HepG2 (cell line): ENCODE measurements around the gene RPP14. TPM values are rescaled to one million over a fixed set of nuclear protein-coding genes. Genes with fewer than 3 reads are reported as not detected.
A peak's percentile ranks its signal among the peaks of the same experiment; 100 is the strongest.

ENCODE experiments used
- CEBPG ChIP-seq: IDR thresholded peaks from 2 replicates; pipeline ENCODE4 v1.6.1; 2016
- CHCHD3 ChIP-seq: sonication (generic); formaldehyde crosslinking; IDR thresholded peaks from 2 replicates; pipeline ENCODE4 v1.8.0; 2022; ENCODE audit warnings: mild to moderate bottlenecking, missing genetic modification reagents, moderate library complexity
- CREM ChIP-seq, 2 experiments: sonication (generic) in 1 of 2; formaldehyde crosslinking in 1 of 2; IDR thresholded peaks; 2 replicates each; pipeline versions ENCODE4 v1.4.0 to v1.6.1; 2016 to 2020; ENCODE audit warnings: antibody characterized with exemption in 1 of 2, mild to moderate bottlenecking in 1 of 2, missing genetic modification reagents in 1 of 2
- ELF4 ChIP-seq: sonication (generic); formaldehyde crosslinking; IDR thresholded peaks from 2 replicates; pipeline ENCODE4 v1.5.0; 2020; ENCODE audit warnings: missing genetic modification reagents, mild to moderate bottlenecking, moderate library complexity, borderline replicate concordance
- FOXO1 ChIP-seq: sonication (generic); formaldehyde crosslinking; IDR thresholded peaks from 2 replicates; pipeline ENCODE4 v1.4.0; 2020; ENCODE audit warnings: missing genetic modification reagents
- JUNB ChIP-seq: sonication (generic); formaldehyde crosslinking; IDR thresholded peaks from 2 replicates; pipeline ENCODE4 v1.8.0; 2022; ENCODE audit warnings: missing genetic modification reagents, mild to moderate bottlenecking, borderline replicate concordance
- MAFG ChIP-seq: sonication (generic); formaldehyde crosslinking; IDR thresholded peaks from 2 replicates; pipeline ENCODE4 v1.5.1; 2020; ENCODE audit warnings: mild to moderate bottlenecking, missing genetic modification reagents
- NCOA5 ChIP-seq: sonication (generic); formaldehyde crosslinking; IDR thresholded peaks from 2 replicates; pipeline ENCODE4 v1.4.0; 2020; ENCODE audit warnings: missing genetic modification reagents
- NFE2L2 ChIP-seq: fragments of 150-350 bp; IDR thresholded peaks from 2 replicates; pipeline ENCODE4 v1.6.1; 2014; ENCODE audit warnings: low read length
- NFYB ChIP-seq: sonication (generic); formaldehyde crosslinking; IDR thresholded peaks from 2 replicates; pipeline ENCODE4 v1.4.0; 2020; ENCODE audit warnings: missing genetic modification reagents
- PCBP2 ChIP-seq: fragments of 200-400 bp; formaldehyde crosslinking; optimal IDR thresholded peaks from 2 replicates; pipeline ENCODE3; 2018; ENCODE audit warnings: low read length, low read depth; ENCODE audit not compliant: poor library complexity, severe bottlenecking
- SRF ChIP-seq: IDR thresholded peaks from 2 replicates; pipeline ENCODE4 v1.6.1; 2011; ENCODE audit warnings: mild to moderate bottlenecking, low read depth, low read length, moderate library complexity
- ZBTB8A ChIP-seq: sonication (generic); formaldehyde crosslinking; IDR thresholded peaks from 2 replicates; pipeline ENCODE4 v1.4.0; 2020; ENCODE audit warnings: mild to moderate bottlenecking, low read depth, missing genetic modification reagents, borderline replicate concordance
- ZNF235 ChIP-seq: sonication (generic); formaldehyde crosslinking; IDR thresholded peaks from 2 replicates; pipeline ENCODE4 v1.8.1; 2023; ENCODE audit warnings: mild to moderate bottlenecking, missing genetic modification reagents, borderline replicate concordance
- ZNF251 ChIP-seq: sonication (generic); formaldehyde crosslinking; IDR thresholded peaks from 2 replicates; pipeline ENCODE4 v1.9.0; 2021; ENCODE audit warnings: mild to moderate bottlenecking, missing genetic modification reagents
- ZNF547 ChIP-seq: sonication (generic); formaldehyde crosslinking; IDR thresholded peaks from 2 replicates; pipeline ENCODE4 v1.5.1; 2020; ENCODE audit warnings: mild to moderate bottlenecking, missing genetic modification reagents
- ZNF768 ChIP-seq: sonication (generic); formaldehyde crosslinking; IDR thresholded peaks from 2 replicates; pipeline ENCODE4 v1.4.0; 2020; ENCODE audit warnings: missing genetic modification reagents
- polyA plus RNA-seq, 8 experiments: library from polyadenylated mRNA; depleted of rRNA in 3 of 8; stranded (reverse) in 7 of 8; unstranded in 1 of 8; fragments of >200 nt; fragmentation: Illumina TruSeq in 4 of 8; extraction: Trizol in 4 of 8; gene quantifications; 2 replicates each; pipeline versions ENCODE4 v1.2.1 to v1.2.3, GENCODE V29; 2011 to 2016; ENCODE audit warnings: low read depth in 4 of 8, missing spikeins in 1 of 8, mixed read lengths in 1 of 8; ENCODE audit not compliant: insufficient read depth in 1 of 8
- total RNA-seq, 5 experiments: library from RNA; depleted of rRNA; stranded (reverse); fragments of >200 nt; fragmentation: Illumina TruSeq; extraction: Trizol; gene quantifications; 2 replicates each; pipeline ENCODE4 v1.2.3, GENCODE V29; 2016; ENCODE audit warnings: low read depth in 1 of 5
- TF ChIP-seq, protein P1 (sequence below): sonication (generic); formaldehyde crosslinking; IDR thresholded peaks from 2 replicates; pipeline ENCODE4 v1.4.0; 2020; ENCODE audit warnings: mild to moderate bottlenecking, missing genetic modification reagents
- TF ChIP-seq, protein P2 (sequence below): sonication (generic); formaldehyde crosslinking; IDR thresholded peaks from 2 replicates; pipeline ENCODE4 v1.5.1; 2020; ENCODE audit warnings: mild to moderate bottlenecking, missing genetic modification reagents, borderline replicate concordance

The RPP14 gene
- total and polyA plus RNA-seq, 2 of the 13 experiments (the other 11 are each of a cell fraction or from before 2014, with no cell fraction given), result 15.4 to 16.2 TPM

DNA sequence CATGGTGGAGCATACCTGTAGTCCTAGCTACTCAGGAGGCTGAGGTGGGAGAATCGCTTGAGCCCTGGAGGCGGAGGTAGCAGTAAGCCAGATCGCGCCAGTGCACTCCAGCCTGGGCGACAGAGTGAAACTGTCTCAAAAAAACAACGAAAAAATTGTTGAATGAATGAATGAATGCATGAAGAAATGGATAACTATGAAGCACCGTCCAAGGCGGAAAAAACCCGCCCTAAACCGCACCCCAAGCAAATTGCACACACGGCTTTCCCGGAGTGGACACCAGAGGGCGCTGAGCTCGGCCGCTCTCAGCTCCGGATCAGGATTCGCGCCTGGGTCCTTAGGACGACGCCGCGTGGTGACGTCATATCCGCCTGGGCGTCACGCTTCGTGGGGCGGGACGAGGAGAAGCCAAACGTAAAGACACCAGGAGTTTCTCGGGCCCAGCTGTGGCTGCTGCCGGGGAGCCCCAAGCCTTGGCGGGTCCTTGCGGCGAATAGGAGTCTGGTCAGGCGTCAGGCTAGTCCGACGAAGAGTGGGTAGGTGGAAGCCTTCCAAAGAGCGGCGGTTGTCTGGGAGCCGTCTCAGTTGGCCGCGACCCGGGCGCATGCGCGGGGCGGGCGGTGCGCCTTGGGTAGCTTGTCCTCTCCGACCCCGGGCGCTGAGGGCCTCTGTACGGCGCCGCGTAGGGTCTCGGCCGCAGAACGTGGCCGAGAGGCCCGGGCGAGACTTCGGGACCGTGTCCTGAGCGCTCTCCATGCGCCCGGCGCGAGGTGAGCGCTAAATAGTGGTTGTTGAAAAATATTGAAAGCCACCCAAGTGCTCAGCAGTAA lies at the start of gene RPP14, which contains the start of gene HTD2 (continued):
- TF ChIP-seq, protein P1, sequence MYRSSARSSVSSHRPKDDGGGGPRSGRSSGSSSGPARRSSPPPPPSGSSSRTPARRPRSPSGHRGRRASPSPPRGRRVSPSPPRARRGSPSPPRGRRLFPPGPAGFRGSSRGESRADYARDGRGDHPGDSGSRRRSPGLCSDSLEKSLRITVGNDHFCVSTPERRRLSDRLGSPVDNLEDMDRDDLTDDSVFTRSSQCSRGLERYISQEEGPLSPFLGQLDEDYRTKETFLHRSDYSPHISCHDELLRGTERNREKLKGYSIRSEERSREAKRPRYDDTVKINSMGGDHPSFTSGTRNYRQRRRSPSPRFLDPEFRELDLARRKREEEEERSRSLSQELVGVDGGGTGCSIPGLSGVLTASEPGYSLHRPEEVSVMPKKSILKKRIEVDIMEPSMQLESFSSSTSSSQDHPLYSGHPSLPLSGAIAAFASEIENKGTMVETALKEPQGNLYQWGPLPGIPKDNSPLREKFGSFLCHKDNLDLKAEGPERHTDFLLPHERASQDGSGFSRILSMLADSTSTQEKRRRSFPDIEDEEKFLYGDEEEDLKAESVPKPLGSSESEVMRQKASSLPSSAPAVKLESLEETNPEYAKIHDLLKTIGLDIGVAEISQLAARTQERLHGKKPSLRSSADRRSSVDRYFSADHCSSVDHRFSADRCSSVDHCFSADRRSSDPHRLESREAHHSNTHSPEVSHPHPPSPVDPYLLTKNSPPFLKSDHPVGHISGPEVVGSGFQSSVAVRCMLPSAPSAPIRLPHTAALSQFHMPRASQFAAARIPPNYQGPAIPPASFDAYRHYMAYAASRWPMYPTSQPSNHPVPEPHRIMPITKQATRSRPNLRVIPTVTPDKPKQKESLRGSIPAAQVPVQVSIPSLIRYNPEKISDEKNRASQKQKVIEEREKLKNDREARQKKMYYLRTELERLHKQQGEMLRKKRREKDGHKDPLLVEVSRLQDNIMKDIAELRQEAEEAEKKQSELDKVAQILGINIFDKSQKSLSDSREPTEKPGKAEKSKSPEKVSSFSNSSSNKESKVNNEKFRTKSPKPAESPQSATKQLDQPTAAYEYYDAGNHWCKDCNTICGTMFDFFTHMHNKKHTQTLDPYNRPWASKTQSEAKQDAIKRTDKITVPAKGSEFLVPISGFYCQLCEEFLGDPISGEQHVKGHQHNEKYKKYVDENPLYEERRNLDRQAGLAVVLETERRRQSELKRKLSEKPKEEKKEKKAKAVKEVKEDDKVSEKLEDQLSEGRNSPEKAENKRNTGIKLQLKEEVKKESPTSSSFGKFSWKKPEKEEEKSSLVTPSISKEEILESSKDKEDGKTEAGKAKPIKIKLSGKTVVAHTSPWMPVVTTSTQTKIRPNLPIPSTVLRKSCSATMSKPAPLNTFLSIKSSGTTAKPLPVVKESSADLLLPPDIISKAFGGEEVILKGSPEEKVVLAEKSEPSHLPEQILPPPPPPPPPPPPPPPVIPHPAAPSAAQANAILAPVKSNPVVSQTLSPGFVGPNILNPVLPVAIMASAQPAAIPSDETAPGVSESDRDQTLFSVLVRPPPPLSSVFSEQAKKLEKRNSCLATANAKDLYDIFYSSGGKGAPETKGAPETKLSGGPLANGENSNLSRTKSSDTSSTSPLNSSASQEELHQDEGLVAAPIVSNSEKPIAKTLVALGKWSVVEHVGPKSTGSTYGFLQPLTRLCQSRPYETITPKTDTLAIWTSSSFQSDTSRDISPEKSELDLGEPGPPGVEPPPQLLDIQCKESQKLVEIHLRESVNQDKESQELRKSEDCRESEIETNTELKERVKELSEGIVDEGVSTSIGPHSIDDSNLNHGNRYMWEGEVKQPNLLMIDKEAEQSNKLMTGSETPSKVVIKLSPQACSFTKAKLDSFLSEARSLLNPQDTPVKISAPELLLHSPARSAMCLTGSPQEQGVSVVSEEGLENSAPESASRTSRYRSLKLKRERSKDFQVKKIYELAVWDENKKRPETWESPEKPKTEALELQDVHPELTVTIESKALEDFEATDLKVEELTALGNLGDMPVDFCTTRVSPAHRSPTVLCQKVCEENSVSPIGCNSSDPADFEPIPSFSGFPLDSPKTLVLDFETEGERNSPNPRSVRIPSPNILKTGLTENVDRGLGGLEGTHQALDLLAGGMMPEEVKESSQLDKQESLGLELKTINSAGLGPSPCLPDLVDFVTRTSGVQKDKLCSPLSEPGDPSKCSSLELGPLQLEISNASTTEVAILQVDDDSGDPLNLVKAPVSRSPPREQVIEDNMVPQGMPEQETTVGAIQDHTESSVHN (CRISPR knock-in tag), result no peak
- TF ChIP-seq CREM (IDR thresholded peaks at IDR 0.05), result peak; percentile 99
- TF ChIP-seq CREM (CRISPR knock-in tag; IDR thresholded peaks at IDR 0.05), result peak; percentile 74; the same call in 1 of the 2 replicates
- TF ChIP-seq FOXO1 (CRISPR knock-in tag), result peak; percentile 68; the same call in 1 of the 2 replicates
- no peak for TF ChIP-seq NFE2L2
- no peak for TF ChIP-seq ZNF251
- TF ChIP-seq ZNF768 (CRISPR knock-in tag), result peak; percentile 63; the same call in 1 of the 2 replicates
- TF ChIP-seq CHCHD3 (CRISPR knock-in tag), result no peak
- TF ChIP-seq SRF, result 0 out of 2 replicates have a peak, but pooled peaks have one; percentile 7
- no peak for TF ChIP-seq ELF4 (CRISPR knock-in tag)
- TF ChIP-seq NCOA5 (CRISPR knock-in tag), result no peak
- TF ChIP-seq ZNF547 (CRISPR knock-in tag), result peak; percentile 64; the same call in 1 of the 2 replicates
- no peak for TF ChIP-seq JUNB (CRISPR knock-in tag)
- TF ChIP-seq MAFG, result no peak
- TF ChIP-seq ZBTB8A (CRISPR knock-in tag), result no peak
- TF ChIP-seq ZNF235, result no peak
- peak; percentile 50 for TF ChIP-seq NFYB (CRISPR knock-in tag)
- no peak for TF ChIP-seq PCBP2
- TF ChIP-seq CEBPG (CRISPR knock-in tag), result peak; percentile 76
- TF ChIP-seq, protein P2, sequence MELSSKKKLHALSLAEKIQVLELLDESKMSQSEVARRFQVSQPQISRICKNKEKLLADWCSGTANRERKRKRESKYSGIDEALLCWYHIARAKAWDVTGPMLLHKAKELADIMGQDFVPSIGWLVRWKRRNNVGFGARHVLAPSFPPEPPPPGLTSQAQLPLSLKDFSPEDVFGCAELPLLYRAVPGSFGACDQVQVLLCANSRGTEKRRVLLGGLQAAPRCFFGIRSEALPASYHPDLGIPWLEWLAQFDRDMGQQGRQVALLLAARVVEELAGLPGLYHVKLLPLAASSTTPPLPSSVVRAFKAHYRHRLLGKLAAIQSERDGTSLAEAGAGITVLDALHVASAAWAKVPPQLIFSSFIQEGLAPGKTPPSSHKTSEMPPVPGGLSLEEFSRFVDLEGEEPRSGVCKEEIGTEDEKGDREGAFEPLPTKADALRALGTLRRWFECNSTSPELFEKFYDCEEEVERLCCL, result peak; percentile 60; the same call in 1 of the 2 replicates
